Lower leg skin (tissue), 3 donors: Measurements from ENCODE around the gene MIPEP.

Source experiments
- CTCF ChIP-seq, 3 donors: fragments of 450-650 bp; IDR thresholded peaks; one replicate each; pipeline ENCODE4 v1.5.1; 2016; ENCODE audit warnings: antibody characterized with exemption in 3 of 3, mild to moderate bottlenecking in 3 of 3, moderate library complexity in 2 of 3
- POLR2A ChIP-seq, 2 donors: fragments of 450-650 bp; IDR thresholded peaks; one replicate each; pipeline ENCODE4 v1.6.1; 2016 to 2017; ENCODE audit warnings: antibody characterized with exemption in 2 of 2, mild to moderate bottlenecking in 1 of 2, moderate library complexity in 1 of 2

DNA sequence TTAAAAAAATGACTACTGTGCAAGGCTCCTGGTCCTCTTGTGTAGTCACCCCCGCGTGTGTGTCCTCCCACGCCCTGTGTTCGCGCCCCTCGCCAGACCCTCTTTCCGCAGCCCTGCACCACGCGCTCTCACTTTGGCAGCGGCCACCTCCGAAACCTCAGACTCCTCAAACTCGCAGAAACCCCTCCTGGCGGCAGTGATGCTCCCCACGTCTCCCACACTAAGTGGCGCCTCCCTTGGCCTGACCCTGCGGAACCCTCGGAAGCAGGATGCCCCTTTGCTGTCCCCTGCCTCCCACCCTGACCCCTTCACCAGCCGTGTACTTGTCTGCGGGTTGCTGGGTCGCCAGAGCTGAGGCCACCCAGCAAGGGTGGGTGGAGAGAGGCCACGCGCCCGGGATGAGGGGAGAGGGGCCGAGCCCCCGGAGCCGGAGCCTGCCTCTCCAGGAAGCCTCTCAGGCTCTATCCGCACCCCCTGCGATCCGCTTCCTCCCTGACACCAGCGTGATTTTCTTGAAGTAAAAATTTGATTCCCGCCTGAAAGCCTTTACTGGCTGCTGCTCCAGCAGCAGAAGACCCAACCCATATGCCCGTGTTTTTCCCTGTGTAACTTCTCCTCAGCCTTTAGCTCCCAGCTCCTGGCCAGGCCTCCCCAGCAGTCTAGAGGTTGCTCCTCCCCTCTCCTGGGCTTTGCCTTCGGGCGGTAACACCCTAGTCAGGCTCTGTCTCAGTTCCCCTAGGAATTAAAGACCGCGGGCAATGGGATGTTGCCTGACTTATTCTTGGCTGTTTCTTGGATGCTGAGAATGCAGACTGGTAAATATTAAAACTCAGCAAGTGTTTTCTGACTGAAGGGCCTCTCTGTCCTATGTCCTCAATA, 55.2 kb downstream of the MIPEP start:
- TF ChIP-seq CTCF (IDR thresholded peaks at IDR 0.05) = no peak
- no peak for TF ChIP-seq POLR2A (IDR thresholded peaks at IDR 0.05)
